ENCODE results near the gene MSL3.

DNA sequence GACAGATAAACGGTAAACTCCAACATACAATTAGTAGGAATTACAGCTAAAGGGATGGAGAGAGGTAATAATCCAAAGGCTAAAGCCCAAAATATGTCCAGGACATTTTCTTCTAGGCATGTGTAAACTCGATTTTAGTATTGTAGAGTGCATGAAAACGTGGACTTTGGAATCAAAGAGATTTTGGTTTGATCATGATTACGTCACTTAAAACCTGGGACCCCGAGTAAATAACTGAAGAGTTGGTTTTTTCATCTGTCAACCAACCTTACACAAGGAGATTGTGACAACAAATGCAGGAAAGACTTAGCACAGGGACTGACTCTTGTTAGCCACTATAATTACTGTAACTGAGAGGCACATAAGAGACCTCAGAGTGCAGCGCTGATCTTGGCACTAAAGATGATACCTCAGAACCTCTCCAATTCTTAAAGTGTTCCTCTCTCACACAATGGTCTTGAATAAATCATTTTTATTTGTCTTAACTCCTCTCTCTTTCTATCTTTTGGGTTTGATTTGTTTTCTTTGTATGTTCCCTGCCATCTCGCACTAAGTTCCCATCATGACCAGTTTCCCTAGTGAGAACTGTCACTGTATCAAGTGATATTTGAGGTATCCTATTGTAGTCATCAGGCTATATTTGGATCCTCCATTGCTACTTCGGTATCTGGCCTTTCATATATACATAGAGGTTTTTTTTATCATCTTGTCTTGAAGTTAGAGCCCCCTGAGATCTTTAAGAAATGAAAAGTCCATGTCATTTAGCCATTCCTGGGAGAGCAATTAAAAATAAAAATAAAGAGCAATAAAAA is 32.2 kb upstream of the MSL3 start:
- no peak for TF ChIP-seq POLR2A (IDR thresholded peaks at IDR 0.05)
- TF ChIP-seq, protein P1, sequence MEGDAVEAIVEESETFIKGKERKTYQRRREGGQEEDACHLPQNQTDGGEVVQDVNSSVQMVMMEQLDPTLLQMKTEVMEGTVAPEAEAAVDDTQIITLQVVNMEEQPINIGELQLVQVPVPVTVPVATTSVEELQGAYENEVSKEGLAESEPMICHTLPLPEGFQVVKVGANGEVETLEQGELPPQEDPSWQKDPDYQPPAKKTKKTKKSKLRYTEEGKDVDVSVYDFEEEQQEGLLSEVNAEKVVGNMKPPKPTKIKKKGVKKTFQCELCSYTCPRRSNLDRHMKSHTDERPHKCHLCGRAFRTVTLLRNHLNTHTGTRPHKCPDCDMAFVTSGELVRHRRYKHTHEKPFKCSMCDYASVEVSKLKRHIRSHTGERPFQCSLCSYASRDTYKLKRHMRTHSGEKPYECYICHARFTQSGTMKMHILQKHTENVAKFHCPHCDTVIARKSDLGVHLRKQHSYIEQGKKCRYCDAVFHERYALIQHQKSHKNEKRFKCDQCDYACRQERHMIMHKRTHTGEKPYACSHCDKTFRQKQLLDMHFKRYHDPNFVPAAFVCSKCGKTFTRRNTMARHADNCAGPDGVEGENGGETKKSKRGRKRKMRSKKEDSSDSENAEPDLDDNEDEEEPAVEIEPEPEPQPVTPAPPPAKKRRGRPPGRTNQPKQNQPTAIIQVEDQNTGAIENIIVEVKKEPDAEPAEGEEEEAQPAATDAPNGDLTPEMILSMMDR (IDR thresholded peaks at IDR 0.05 in 4 of 5, conservative IDR thresholded peaks at IDR 0.05 in 1 of 5): no peak

Data from gastrocnemius medialis (tissue), 4 donors.